Upper lobe of right lung (tissue), 1 donor: ENCODE results near the gene CXCL5. TPM values are rescaled to one million over a fixed set of nuclear protein-coding genes. Genes with fewer than 3 reads are reported as not detected.

Source experiments
- ATAC-seq: fragments of 200-7000 bp; cut with Tn5 transposase; one replicate; pipeline ENCODE4 v1.9.1; 2020; ENCODE audit warnings: mild to moderate bottlenecking, moderate library complexity
- DNase-seq: peaks from one replicate; pipeline ENCODE4 v3.0.0-alpha.2; 2020
- H3K27ac ChIP-seq: fragments of 200-600 bp; one replicate; pipeline ENCODE4 v1.8.0; 2022
- H3K27me3 ChIP-seq: fragments of 200-600 bp; one replicate; pipeline ENCODE4 v1.8.0; 2022; ENCODE audit warnings: mild to moderate bottlenecking
- H3K36me3 ChIP-seq: fragments of 200-600 bp; one replicate; pipeline ENCODE4 v1.8.0; 2022
- H3K4me1 ChIP-seq: fragments of 200-600 bp; one replicate; pipeline ENCODE4 v1.8.0; 2022
- H3K4me3 ChIP-seq: fragments of 200-600 bp; one replicate; pipeline ENCODE4 v1.8.0; 2022; ENCODE audit warnings: mild to moderate bottlenecking
- H3K9me3 ChIP-seq: fragments of 200-600 bp; one replicate; pipeline ENCODE4 v1.8.0; 2022
- CTCF ChIP-seq: fragments of 200-600 bp; IDR thresholded peaks from one replicate; pipeline ENCODE4 v1.8.0; 2022; ENCODE audit warnings: antibody characterized with exemption
- intact Hi-C: fragments of 100-400 bp; cut with DNase I; formaldehyde crosslinking; loops from one replicate; pipeline ENCODE4 v1.11.0; 2022
- total RNA-seq: library from RNA; stranded (reverse); fragmentation: NEBNext Ultra II Directional; extraction: Animal tissue kit (Norgen Biotek cat#: 25700); gene quantifications from one replicate; pipeline ENCODE4 v1.2.1, GENCODE V29; 2021
- donor health status: DM: no; HTN: yes; CAD: no; lungs with severe emphysema.

CXCL5 gene
- total RNA-seq, 1 donor from 2014 or later, result 7.2 TPM

- TF ChIP-seq CTCF, result no peak
- no peak overlapping the region for H3K27ac ChIP-seq
- H3K27me3 ChIP-seq, result peaks cover 7% of the 10 kb centered on the region
- intact Hi-C loops, result no loop called here
- no peak for DNase-seq
- H3K9me3 ChIP-seq, result no peaks in the 10 kb centered on the region
- no peaks in the 10 kb centered on the region for H3K36me3 ChIP-seq
- H3K4me3 ChIP-seq, result no peak overlapping the region
- no peak for ATAC-seq
- no peaks in the 10 kb centered on the region for H3K4me1 ChIP-seq
These were observed 7.3 kb downstream of the CXCL5 start for GRCh38 chr4:73990988-73991741.

- no peak for DNase-seq
- Histone ChIP-seq H3K9me3 (no peaks in the 10 kb centered on the region), H3K4me3 (no peak overlapping the region), H3K4me1 (no peaks in the 10 kb centered on the region), H3K27ac (no peak overlapping the region), H3K27me3 (peaks cover 7% of the 10 kb centered on the region), H3K36me3 (no peaks in the 10 kb centered on the region)
- no peak for TF ChIP-seq CTCF
- intact Hi-C loops, result no loop called here
- no peak for ATAC-seq
These were observed 8.5 kb downstream of the CXCL5 start for GRCh38 chr4:73989928-73990327.

GRCh38 chr4:73989031-73989430, 9.4 kb downstream of the CXCL5 start:
- no peaks in the 10 kb centered on the region for H3K9me3 ChIP-seq
- ATAC-seq, result no peak
- intact Hi-C loops, result no loop called here
- no peak for TF ChIP-seq CTCF
- no peak for DNase-seq
- no peak overlapping the region for H3K27ac ChIP-seq
- no peaks in the 10 kb centered on the region for H3K4me1 ChIP-seq
- H3K27me3 ChIP-seq, result peaks cover 3% of the 10 kb centered on the region
- H3K36me3 ChIP-seq, result no peaks in the 10 kb centered on the region
- H3K4me3 ChIP-seq, result no peak overlapping the region

GRCh38 chr4:73988061-73988460, 10.4 kb downstream of the CXCL5 start, which contains the start of gene PPBP:
TSS of gene PPBP (minus strand) at chr4:73988190. CDS start at chr4:73988103, 87 bp downstream.
- no peak for TF ChIP-seq CTCF
- Histone ChIP-seq H3K4me3 (no peak within 1 kb of the TSS), H3K27ac (no peak within 1 kb of the TSS), H3K4me1 (no peaks in the 10 kb centered on the region), H3K9me3 (no peaks in the 10 kb centered on the region), H3K27me3 (no peaks in the 10 kb centered on the region), H3K36me3 (no peaks in the 10 kb centered on the region)
- DNase-seq (no peak), ATAC-seq (no peak)
- intact Hi-C loops, result no loop called here

- H3K36me3 ChIP-seq, result no peaks in the 10 kb centered on the region
- ATAC-seq (no peak), DNase-seq (no peak)
- no peaks in the 10 kb centered on the region for H3K27me3 ChIP-seq
- intact Hi-C loops, result no loop called here
- no peak overlapping the region for H3K4me3 ChIP-seq
- H3K9me3 ChIP-seq, result no peaks in the 10 kb centered on the region
- H3K4me1 ChIP-seq, result no peaks in the 10 kb centered on the region
- no peak for TF ChIP-seq CTCF
- H3K27ac ChIP-seq, result no peak overlapping the region
These were observed 13.0 kb downstream of the CXCL5 start for GRCh38 chr4:73985528-73985852.
